Activated CD8-positive, alpha-beta T cell treated with anti-CD3 and anti-CD28 coated beads for 36 hours (primary cell): ENCODE measurements around the gene KCNK10. TPM values are rescaled to one million over a fixed set of nuclear protein-coding genes. Genes with fewer than 3 reads are reported as not detected.

Experiments used
- ATAC-seq: fragments of 200-7000 bp; cut with Tn5 transposase; one replicate; pipeline ENCODE4 v1.10.0; 2021; ENCODE audit warnings: mild to moderate bottlenecking, moderate library complexity
- CTCF ChIA-PET: fragments of 350-600 bp; sonication (Branson Sonifier 250); formaldehyde crosslinking; loops from one replicate; lab custom pipeline; 2021; ENCODE audit warnings: antibody characterized with exemption; lab: Charles Lee
- POLR2A ChIA-PET: fragments of 350-600 bp; sonication (Branson Sonifier 250); formaldehyde crosslinking; loops from one replicate; lab custom pipeline; 2021; ENCODE audit warnings: antibody characterized with exemption; lab: Charles Lee
- DNase-seq: peaks from one replicate; pipeline ENCODE4 v3.0.0-alpha.2; 2020
- H3K27ac Mint-ChIP-seq: one replicate; pipeline ENCODE4 v1.8.0; 2021; ENCODE audit warnings: mild to moderate bottlenecking, mixed read lengths
- H3K27me3 Mint-ChIP-seq: one replicate; pipeline ENCODE4 v1.8.0; 2021; ENCODE audit warnings: mixed read lengths
- H3K36me3 Mint-ChIP-seq: one replicate; pipeline ENCODE4 v1.8.0; 2021; ENCODE audit warnings: low read depth, mixed read lengths
- H3K4me1 Mint-ChIP-seq: one replicate; pipeline ENCODE4 v1.8.0; 2021; ENCODE audit warnings: low read depth, mixed read lengths
- H3K4me3 Mint-ChIP-seq: one replicate; pipeline ENCODE4 v1.8.0; 2021; ENCODE audit warnings: mild to moderate bottlenecking, moderate library complexity, mixed read lengths
- H3K9me3 Mint-ChIP-seq: one replicate; pipeline ENCODE4 v1.8.0; 2021; ENCODE audit warnings: mixed read lengths
- intact Hi-C: fragments of 100-400 bp; cut with micrococcal nuclease; formaldehyde crosslinking; loops from one replicate; pipeline ENCODE4 v1.10.0; 2022
- total RNA-seq, 2 experiments: library from RNA; stranded (reverse); gene quantifications; one replicate each; pipeline ENCODE4 v1.2.3, GENCODE V29; 2021
- TF ChIP-seq, protein P1 (sequence below): fragments of 200-600 bp; IDR thresholded peaks from one replicate; pipeline ENCODE4 v1.8.0; 2022; ENCODE audit warnings: antibody characterized with exemption, mild to moderate bottlenecking

The KCNK10 gene
- total RNA-seq, 2 experiments from 2014 or later, result not detected

DNA sequence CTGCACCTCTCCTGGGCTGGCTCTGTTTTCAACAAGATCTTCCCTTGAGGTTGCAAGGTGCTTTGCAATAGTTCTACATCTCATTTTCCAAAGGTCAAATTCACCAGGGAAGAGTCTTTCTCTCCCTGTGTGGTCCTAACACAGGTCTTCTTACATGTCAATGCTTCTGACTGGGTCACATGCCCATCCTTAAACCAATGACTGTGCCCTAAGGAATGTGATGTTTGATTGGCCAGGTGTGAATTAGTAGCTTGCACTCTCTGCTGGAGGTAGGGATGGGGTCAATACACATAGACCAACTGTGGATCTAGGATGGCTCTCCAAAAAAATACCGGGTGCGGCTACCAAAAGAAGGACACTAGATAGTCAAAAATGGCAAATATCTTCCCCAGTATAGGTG lies 19.9 kb upstream of the KCNK10 start:
- TF ChIP-seq, protein P1, sequence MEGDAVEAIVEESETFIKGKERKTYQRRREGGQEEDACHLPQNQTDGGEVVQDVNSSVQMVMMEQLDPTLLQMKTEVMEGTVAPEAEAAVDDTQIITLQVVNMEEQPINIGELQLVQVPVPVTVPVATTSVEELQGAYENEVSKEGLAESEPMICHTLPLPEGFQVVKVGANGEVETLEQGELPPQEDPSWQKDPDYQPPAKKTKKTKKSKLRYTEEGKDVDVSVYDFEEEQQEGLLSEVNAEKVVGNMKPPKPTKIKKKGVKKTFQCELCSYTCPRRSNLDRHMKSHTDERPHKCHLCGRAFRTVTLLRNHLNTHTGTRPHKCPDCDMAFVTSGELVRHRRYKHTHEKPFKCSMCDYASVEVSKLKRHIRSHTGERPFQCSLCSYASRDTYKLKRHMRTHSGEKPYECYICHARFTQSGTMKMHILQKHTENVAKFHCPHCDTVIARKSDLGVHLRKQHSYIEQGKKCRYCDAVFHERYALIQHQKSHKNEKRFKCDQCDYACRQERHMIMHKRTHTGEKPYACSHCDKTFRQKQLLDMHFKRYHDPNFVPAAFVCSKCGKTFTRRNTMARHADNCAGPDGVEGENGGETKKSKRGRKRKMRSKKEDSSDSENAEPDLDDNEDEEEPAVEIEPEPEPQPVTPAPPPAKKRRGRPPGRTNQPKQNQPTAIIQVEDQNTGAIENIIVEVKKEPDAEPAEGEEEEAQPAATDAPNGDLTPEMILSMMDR, result no peak
- Mint-ChIP-seq H3K27me3 (peaks cover 10% of the 10 kb centered on the region), H3K36me3 (no peaks in the 10 kb centered on the region), H3K9me3 (no peaks in the 10 kb centered on the region), H3K4me3 (no peak overlapping the region), H3K27ac (no peak overlapping the region), H3K4me1 (no peaks in the 10 kb centered on the region)
- POLR2A ChIA-PET, result no interaction called here
- ATAC-seq, result no peak
- CTCF ChIA-PET, result no interaction called here
- intact Hi-C loops, result no loop called here
- no peak for DNase-seq

DNA sequence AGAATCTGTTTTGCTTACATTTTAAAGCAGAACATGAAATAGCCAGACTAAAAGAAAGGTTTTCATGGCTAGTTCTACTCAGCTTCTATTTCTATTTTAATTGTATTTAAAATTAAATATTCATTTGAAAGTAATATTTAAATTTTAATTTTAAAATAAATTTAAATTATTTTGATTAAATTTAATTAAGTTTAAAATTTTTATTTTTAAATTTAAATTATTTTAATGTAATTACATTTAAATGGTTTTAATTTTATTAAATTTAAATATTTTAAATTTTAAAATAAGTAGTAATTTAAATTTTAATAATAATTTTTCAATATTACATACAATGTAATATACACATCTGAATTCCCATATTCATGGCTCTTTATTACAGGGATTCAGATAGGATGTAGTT lies 17.3 kb upstream of the KCNK10 start:
- TF ChIP-seq, protein P1, result no peak
- POLR2A ChIA-PET, result no interaction called here

DNA sequence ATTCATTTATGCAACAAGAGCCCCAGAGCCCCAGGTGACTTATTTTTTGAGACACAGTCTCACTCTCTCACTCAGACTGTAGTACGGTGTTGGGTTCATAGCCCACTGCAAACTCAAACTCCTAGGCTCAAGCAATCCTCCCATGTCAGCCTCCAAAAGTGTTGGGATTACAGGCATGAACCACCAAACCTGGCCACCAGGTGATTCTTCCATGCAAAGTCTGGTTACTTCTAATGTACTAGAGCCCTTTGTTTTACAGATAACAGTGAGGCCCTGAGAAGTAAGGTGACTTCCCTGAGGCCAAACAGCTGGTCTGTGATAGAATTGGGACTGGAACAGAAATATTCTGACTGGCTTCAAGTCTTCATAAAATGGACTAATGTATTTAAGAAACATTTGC lies 10.0 kb upstream of the KCNK10 start:
- ChIA-PET POLR2A (no interaction called here), CTCF (no interaction called here)
- TF ChIP-seq, protein P1, result no peak
- no peaks in the 10 kb centered on the region for H3K36me3 Mint-ChIP-seq
- H3K4me3 Mint-ChIP-seq, result no peak overlapping the region
- DNase-seq (no peak), ATAC-seq (no peak)
- no peak overlapping the region for H3K27ac Mint-ChIP-seq
- intact Hi-C loops, result no loop called here
- H3K9me3 Mint-ChIP-seq, result no peaks in the 10 kb centered on the region
- H3K4me1 Mint-ChIP-seq, result no peaks in the 10 kb centered on the region
- H3K27me3 Mint-ChIP-seq, result peaks cover 18% of the 10 kb centered on the region

More for the DNA sequence above, 17.3 kb upstream of the KCNK10 start:
- Mint-ChIP-seq H3K36me3 (no peaks in the 10 kb centered on the region), H3K4me1 (no peaks in the 10 kb centered on the region), H3K27me3 (peaks cover 12% of the 10 kb centered on the region), H3K9me3 (no peaks in the 10 kb centered on the region), H3K27ac (no peak overlapping the region), H3K4me3 (no peak overlapping the region)
- intact Hi-C loops, result no loop called here
- DNase-seq, result no peak
- CTCF ChIA-PET, result no interaction called here
- no peak for ATAC-seq

DNA sequence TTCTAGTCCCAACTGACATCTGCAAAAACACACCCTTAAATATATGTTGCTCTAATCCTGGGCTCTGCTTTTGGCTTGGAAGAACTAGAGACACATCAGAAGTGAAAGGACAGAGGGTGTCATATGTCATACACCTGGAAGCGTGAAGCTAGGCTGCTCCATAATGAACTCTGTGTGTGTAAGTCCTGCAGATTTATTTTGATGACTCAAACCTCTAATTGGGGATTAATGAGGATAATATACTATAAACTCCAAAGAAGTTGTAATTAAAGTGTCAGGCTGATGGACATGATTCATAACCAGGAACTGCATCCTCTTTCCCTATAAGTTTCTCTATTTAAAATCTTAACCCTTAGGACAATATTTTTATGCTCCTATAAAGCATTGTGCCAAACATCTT lies 4.4 kb upstream of the KCNK10 start:
- CTCF ChIA-PET, result no interaction called here
- TF ChIP-seq, protein P1, result no peak
- POLR2A ChIA-PET, result no interaction called here

DNA sequence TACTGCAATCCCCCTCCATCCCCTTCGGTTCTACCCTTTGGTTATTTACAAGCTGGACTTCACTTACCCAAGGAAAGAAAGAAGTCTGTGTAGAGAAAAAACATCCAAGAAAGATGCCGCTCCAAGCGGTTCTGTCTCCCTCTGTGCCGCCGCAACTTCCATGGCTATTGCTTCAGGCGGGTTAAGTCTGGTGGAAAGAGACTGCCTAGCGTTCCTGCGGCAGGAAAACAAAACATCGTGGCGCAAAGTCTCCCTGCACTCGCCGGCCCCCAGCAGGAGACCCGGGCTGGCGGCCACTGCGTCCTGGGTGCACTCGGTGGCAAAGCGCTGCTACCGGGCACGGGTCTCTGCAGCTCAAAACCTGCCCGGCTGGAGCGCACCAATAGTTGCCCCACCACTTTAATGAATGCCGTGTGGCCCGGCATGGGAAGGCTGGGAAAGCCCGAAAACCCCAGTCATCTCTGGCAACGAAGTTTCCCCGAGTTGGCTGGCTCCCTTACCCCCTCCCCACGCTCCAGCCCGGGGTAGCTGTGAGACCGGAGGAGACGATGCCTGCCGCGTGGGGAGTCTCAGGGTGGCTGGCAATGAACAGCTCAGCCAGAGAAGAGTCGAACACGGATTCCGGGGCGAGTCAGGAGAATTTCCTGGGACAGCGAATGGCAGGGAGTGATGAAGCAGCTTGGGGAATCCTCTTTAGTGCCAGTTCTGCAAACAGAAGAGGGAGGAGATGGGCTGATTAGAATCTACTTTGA lies 3.5 kb upstream of the KCNK10 start:
- Mint-ChIP-seq H3K27ac (no peak overlapping the region), H3K27me3 (peaks cover 47% of the 10 kb centered on the region), H3K4me3 (no peak overlapping the region), H3K9me3 (no peaks in the 10 kb centered on the region), H3K4me1 (peaks cover 3% of the 10 kb centered on the region), H3K36me3 (no peaks in the 10 kb centered on the region)
- ChIA-PET CTCF (no interaction called here), POLR2A (no interaction called here)
- no peak for ATAC-seq
- intact Hi-C loops, result no loop called here
- DNase-seq, result no peak
- TF ChIP-seq, protein P1, result no peak

More for the DNA sequence above, 4.4 kb upstream of the KCNK10 start:
- Mint-ChIP-seq H3K9me3 (no peaks in the 10 kb centered on the region), H3K4me3 (no peak overlapping the region), H3K36me3 (no peaks in the 10 kb centered on the region), H3K4me1 (peaks cover 3% of the 10 kb centered on the region), H3K27ac (no peak overlapping the region), H3K27me3 (peaks cover 47% of the 10 kb centered on the region)
- intact Hi-C loops, result no loop called here
- no peak for ATAC-seq
- DNase-seq, result no peak
